Bone marrow (tissue), 2 donors: ENCODE results near the gene LHX5.

Source experiments
- DNase-seq, 2 donors: peaks; one replicate each; lab custom pipeline; 2025; lab: John Stamatoyannopoulos, UW

Gene LHX5

DNA sequence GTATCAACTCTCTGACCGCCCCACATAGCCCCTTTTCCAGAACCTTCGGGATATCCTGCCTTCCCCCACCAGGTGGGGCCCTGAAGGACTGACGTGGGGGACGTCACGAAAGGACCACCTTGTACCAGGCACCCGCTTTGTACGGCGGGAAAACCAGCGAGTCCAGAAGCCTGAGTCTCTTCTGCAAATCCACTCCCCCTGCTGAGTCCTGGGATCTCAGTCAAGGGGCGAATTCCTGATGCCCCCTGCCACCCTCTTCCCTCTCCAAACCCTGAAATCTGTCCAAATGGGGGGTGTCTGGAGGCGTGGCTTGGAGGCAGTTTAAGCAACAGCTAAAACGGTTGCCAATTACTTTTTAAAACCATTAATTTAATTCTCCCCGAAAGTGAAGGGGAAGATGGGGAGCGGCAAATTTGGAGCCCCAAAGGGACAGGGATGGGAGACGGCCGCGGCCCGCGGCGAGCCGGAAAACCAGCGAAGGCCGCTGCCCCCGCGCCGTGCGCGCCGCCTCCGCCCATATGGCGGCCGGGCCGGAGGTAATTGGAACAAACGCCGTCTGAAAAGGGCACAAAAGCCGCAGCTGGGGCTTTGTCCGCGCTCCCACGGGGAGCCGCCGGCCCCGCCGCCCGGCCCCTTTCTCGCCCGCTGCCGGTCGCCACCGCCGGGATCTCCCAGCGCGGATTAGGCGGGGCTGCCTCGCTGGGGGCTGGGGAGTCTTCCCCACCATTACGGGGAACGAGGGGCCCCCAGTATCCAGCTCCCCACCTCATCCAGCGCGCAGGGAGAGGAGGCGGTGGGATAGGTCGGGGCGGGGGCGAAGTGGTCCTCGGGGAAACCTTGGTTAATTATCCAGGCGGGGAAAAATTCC, 6.6 kb downstream of the LHX5 start:
- no peak for DNase-seq

GRCh38 chr12:113464452-113464775, 7.3 kb downstream of the LHX5 start:
- DNase-seq = no peak

DNA sequence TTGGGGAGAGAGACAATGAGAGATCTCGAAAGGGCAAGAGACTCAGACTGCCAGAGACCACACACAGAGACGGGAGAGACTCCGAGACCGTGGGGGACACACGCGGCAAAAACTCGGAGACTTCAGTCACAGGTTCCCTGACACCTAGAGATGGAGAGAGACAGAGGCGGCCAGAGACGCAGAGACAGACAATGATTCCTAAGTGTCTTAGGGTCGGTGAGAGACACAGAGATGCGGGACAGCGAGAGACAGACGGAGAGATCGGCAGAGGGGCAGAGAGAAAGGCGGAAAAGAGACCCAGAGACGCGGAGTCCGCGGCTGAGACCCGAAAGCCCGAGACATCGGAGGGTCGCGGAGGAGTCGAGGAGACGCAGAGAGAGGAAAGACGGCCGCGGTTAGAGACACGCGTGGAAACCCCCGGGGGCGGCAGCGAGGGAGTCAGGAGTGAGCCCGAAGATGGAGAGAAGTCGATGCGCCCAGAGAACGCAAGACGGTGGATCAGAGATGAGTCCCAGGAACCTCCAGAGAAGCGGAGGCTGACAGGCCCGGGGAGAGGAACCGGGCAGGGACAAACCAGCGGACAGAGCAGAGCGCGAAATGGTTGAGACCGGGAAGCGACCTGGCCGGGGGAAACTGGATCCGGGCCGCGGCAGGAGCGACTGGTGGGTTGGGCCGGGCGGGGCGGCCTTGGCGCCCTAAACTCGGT, 7.8 kb downstream of the LHX5 start:
- DNase-seq = no peak

- DNase-seq = no peak
Measured at GRCh38 chr12:113462998-113463745, 8.5 kb downstream of the LHX5 start.

GRCh38 chr12:113462117-113462774, 9.4 kb downstream of the LHX5 start:
- peak; percentile 32 to 46 for DNase-seq

- DNase-seq = no peak
Measured at GRCh38 chr12:113461666-113462065, 10.0 kb downstream of the LHX5 start.

DNA sequence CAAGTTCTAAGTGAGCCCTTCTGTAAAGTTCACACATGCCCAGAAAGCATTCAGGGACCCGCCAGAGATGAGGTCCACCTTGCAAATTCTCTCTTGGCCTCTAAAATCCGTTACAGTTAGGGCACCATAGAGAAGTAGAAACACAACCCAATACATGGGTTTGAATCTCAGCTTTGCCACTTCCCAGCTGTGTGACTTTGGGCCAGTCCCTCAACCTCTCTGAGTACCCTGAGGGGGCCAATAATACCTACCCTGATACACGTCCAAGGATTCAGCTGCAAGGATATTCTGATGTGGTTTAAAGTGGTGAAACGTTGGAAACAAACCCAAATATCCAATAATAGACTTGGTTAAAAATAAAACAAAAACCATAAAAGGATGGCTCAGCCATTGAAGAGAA, 11.7 kb downstream of the LHX5 start:
- no peak for DNase-seq

GRCh38 chr12:113457710-113458109, 14.0 kb downstream of the LHX5 start:
- no peak for DNase-seq

DNA sequence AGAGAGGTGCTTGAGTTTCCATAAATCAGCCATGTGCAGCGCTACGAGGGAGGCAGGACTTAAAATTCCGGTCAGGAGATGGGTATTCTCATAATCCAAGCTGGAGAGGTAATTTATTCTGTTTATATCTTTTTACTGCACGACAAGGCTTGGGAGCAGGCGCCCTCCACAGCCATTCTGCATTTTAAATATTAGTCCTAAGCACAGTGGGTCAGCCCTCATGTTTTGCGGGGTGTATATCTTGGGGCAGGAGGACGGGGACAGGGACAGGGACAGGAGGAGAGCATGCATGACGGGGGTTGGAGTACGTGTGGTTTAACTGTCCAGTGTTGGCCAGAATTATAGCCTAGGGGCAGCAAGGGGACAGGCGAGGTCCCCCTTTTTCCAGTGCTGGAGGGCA, 14.5 kb downstream of the LHX5 start:
- no peak for DNase-seq

GRCh38 chr12:113456761-113457160, 14.9 kb downstream of the LHX5 start:
- DNase-seq = no peak

DNA sequence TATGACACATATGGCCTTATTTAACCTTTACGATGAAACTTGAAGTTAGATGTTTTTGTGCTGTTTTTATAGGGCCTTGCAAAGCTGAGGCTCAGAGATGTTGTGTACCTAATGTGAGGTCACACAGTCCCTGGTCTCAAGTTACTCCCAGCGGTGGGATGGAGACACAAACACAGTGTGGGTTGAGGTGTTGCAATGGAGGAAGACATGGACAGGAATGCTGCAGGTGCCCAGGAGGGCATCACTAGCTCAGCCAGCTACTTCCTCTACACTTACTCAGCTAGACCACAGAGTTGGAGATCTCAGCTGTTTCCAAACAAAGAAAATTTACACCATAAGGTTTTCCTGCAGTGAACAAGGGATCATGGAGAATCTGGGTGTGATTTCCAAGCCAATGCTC, 15.5 kb downstream of the LHX5 start:
- no peak for DNase-seq

GRCh38 chr12:113453330-113453729, 18.3 kb downstream of the LHX5 start:
- no peak for DNase-seq

GRCh38 chr12:113452458-113452857, 19.2 kb downstream of the LHX5 start:
- no peak for DNase-seq

DNA sequence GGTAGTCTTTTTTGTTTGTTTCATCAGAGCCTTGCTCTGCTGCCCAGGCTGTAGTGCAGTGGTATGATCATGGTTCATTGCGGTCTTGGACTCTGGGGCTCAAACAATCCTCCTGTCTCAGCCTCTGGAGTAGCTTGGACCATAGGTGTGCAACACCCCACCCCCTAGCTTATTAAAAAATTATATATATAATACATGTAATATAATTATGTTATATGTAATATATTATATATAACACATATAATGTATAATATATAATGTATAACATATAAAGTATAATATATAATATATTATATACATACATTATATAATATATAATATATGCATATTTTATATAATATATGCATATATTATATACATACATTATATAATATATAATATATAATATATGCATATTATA, 21.8 kb downstream of the LHX5 start:
- DNase-seq = no peak

GRCh38 chr12:113449299-113449698, 22.4 kb downstream of the LHX5 start:
- DNase-seq = no peak

DNA sequence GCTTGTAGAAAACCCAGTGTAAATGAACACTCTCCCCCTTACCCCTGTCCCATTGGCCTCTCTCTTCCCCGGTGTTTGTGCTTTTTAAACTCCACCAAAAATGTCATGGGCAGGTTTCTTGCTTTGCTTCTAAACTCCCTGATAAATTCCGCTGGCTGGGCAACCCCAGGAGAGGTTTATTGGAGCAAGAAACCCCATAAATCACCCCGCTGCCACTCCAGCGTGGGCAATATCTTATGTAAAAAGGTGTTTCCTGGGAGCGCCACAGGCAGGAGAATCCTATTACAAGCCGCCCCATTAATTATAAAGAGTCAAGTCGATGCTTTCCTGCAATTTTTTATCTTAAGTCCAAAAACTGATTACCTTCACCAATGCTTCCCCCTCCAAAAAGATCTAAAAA, 22.8 kb downstream of the LHX5 start:
- no peak for DNase-seq

DNA sequence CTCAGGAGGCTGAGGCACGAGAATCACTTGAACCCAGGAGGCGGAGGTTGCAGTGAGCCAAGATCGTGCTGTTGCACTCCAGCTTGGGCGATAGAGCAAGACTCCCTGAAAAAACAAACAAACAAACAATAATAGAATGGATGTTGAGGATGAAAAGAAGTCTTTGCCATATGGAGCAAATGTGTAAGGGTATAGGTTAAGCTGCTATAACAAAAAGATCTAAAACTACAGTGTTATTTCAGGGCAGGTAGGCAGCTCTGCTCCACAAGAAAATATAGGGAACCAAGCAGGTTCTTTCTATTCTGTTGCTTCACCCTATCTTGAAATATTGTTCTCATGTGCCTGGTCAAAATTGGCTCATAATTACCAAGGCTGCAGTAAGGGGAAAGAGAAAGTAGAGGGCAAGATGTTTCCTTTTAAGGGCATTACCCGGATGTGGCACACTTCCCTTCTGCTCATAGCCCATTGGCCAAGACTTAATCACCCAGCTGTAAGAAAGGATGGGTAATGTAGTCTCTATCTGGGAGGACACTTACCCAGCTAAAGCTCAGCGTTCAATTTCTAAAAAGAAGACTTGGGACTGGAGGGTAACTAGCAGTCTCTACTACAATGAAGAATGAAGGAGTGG, 26.0 kb downstream of the LHX5 start:
- peak in 1 of 2 donors; percentile 67 for DNase-seq

- DNase-seq = no peak
Measured at GRCh38 chr12:113443030-113443539, 28.6 kb downstream of the LHX5 start.

GRCh38 chr12:113440947-113441782, 30.5 kb downstream of the LHX5 start:
- DNase-seq = no peak

- DNase-seq = no peak
Measured at GRCh38 chr12:113440336-113440735, 31.3 kb downstream of the LHX5 start.

GRCh38 chr12:113439606-113440030, 32.1 kb downstream of the LHX5 start:
- DNase-seq = no peak
